Measurements from ENCODE around the gene CNNM3. TPM values are rescaled to one million over a fixed set of nuclear protein-coding genes. Genes with fewer than 3 reads are reported as not detected.
"Not testable (repeated sequence)": the region's sequence is repeated elsewhere in the genome, so short reads cannot be mapped to it uniquely, and the experiment has no call there.

Gene CNNM3
- total RNA-seq, 1 donor from 2014 or later, result 27.5 TPM

DNA sequence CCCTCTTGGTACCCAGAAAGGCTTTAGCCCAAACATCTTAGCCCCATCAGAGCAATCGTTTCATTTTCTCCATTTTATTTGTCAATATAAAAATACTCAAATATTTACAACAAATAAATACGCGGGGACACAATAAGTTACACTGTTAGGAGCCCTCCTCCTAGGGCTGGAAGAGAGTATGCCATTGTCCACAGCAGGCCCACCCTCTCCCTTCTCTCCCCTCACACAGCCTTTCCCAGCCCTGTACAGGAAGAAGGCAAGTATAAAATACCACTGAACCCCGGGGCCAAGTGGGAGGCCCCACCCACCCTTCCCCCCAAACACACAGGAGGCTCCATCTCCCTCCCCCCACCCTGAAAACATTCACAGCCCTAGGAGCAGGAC is 43.6 kb downstream of the CNNM3 start:
- H3K36me3 Mint-ChIP-seq, result peaks cover 13% of the 10 kb centered on the region
- H3K4me1 Mint-ChIP-seq, result peaks cover 31% of the 10 kb centered on the region
- no peaks in the 10 kb centered on the region for H3K27me3 Mint-ChIP-seq (ENCODE audit: low read depth)
- H3K27ac Mint-ChIP-seq, result peak overlapping the region; percentile 88
- no peak for DNase-seq (ENCODE audit: low spot score in 2 of 2, unreplicated experiment in 2 of 2)
- TF ChIP-seq, protein P1, sequence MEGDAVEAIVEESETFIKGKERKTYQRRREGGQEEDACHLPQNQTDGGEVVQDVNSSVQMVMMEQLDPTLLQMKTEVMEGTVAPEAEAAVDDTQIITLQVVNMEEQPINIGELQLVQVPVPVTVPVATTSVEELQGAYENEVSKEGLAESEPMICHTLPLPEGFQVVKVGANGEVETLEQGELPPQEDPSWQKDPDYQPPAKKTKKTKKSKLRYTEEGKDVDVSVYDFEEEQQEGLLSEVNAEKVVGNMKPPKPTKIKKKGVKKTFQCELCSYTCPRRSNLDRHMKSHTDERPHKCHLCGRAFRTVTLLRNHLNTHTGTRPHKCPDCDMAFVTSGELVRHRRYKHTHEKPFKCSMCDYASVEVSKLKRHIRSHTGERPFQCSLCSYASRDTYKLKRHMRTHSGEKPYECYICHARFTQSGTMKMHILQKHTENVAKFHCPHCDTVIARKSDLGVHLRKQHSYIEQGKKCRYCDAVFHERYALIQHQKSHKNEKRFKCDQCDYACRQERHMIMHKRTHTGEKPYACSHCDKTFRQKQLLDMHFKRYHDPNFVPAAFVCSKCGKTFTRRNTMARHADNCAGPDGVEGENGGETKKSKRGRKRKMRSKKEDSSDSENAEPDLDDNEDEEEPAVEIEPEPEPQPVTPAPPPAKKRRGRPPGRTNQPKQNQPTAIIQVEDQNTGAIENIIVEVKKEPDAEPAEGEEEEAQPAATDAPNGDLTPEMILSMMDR (IDR thresholded peaks at IDR 0.05; ENCODE audit: unreplicated experiment), result no peak
- peak overlapping the region; percentile 81 for H3K4me3 Mint-ChIP-seq
- H3K9me3 Mint-ChIP-seq, result no peaks in the 10 kb centered on the region

DNA sequence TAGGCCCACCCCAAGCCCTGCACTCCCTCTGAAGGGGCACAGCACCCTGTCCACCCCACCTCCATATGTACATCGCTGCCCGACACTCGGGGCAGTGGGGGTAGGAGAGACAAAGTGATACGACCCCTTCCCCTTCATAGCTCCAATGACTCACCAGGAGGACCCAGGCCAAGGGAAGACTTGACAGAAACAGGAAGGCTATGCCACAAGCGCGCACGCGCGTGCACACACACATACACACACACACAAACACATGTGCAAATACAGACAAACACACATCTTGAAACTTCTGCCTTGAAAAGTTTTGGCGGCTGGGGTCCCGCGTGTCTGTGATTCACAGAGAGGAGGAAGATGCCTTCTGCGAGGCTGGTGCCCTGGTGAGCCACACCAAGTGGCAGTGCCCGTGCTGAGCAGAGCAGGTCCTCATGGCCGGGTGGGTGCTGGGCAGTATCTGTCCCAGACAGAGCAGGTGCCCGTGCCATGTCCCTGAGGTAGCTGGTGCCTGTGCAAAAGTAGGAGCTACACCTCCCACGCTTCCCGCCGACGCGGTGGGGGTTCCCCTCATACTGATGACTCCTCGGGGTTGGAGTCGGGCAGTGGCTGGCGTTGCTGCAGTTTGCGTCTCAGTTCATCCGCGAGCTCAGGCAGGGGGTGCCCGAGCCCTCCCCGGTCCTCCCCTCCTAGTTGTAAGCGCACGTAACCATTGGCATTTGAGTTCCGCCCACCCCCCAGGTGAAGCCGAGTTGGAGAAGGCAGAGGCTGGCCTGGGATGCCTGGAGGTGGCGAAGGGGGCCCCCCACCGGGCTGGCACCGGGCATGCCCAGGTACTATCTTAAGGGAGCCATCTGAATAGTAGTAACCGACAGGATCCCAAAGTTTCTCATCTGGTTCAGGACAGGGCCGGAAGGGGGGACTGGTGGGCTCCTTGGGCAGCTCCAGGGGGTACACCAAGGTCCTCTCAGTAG is 44.3 kb downstream of the CNNM3 start:
- no peaks in the 10 kb centered on the region for H3K9me3 Mint-ChIP-seq
- H3K27ac Mint-ChIP-seq, result peak overlapping the region; percentile 66
- peaks cover 26% of the 10 kb centered on the region for H3K4me1 Mint-ChIP-seq
- H3K4me3 Mint-ChIP-seq, result no peak overlapping the region
- no peak for DNase-seq (ENCODE audit: low spot score in 2 of 2, unreplicated experiment in 2 of 2)
- peaks cover 13% of the 10 kb centered on the region for H3K36me3 Mint-ChIP-seq
- TF ChIP-seq, protein P1 (IDR thresholded peaks at IDR 0.05; ENCODE audit: unreplicated experiment), result no peak
- no peaks in the 10 kb centered on the region for H3K27me3 Mint-ChIP-seq (ENCODE audit: low read depth)

DNA sequence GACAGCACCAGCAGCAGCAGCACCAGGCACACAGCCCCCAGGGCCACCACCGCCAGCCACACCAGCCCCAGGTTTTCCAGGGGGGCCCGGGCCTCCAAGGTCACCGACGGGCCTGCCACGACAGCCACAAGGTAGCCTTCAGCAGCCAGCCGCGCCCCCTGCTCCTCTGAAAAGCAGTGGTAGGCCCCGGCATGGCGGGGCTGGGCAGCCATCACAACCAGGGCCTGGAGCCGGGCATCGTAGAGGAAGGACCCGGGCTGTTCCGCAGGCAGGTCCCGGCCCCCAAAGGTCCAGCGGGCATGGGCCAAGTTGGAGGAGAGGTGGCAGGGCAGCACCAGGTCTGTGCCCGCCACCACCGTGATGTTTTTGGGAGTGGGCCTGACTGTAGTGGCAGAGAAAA is 45.0 kb downstream of the CNNM3 start:
- DNase-seq (ENCODE audit: low spot score in 2 of 2, unreplicated experiment in 2 of 2), result no peak

DNA sequence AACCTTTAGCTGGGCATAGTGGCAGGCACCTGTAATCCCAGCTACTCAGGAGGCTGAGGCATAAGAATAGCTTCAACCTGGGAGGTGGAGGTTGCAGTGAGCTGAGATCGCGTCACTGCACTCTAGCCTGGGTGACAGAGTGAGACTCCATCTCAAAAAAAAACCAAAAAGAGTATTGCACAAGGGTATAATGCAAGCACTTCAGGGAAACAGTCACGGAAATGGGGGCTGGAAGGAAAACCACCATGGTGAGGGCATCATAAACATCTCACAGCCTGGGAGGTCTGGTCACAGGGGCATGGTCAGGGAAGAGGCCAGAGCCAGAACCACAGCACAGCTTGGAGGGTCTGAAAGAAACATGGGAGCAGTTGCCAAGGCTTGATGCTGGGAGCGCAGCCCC is 47.0 kb downstream of the CNNM3 start:
- not testable (repeated sequence) for H3K4me3 Mint-ChIP-seq; DNase-seq (ENCODE audit: low spot score in 2 of 2, unreplicated experiment in 2 of 2); H3K27ac Mint-ChIP-seq; H3K27me3 Mint-ChIP-seq (ENCODE audit: low read depth); H3K9me3 Mint-ChIP-seq
- Mint-ChIP-seq H3K4me1 (peaks cover 30% of the 10 kb centered on the region), H3K36me3 (peaks cover 19% of the 10 kb centered on the region)

More for the DNA sequence above, 45.0 kb downstream of the CNNM3 start:
- Mint-ChIP-seq H3K27me3 (ENCODE audit: low read depth) (no peaks in the 10 kb centered on the region), H3K4me1 (peaks cover 31% of the 10 kb centered on the region), H3K27ac (no peak overlapping the region), H3K4me3 (no peak overlapping the region), H3K9me3 (no peaks in the 10 kb centered on the region), H3K36me3 (peaks cover 17% of the 10 kb centered on the region)
- TF ChIP-seq, protein P1 (IDR thresholded peaks at IDR 0.05; ENCODE audit: unreplicated experiment), result no peak

DNA sequence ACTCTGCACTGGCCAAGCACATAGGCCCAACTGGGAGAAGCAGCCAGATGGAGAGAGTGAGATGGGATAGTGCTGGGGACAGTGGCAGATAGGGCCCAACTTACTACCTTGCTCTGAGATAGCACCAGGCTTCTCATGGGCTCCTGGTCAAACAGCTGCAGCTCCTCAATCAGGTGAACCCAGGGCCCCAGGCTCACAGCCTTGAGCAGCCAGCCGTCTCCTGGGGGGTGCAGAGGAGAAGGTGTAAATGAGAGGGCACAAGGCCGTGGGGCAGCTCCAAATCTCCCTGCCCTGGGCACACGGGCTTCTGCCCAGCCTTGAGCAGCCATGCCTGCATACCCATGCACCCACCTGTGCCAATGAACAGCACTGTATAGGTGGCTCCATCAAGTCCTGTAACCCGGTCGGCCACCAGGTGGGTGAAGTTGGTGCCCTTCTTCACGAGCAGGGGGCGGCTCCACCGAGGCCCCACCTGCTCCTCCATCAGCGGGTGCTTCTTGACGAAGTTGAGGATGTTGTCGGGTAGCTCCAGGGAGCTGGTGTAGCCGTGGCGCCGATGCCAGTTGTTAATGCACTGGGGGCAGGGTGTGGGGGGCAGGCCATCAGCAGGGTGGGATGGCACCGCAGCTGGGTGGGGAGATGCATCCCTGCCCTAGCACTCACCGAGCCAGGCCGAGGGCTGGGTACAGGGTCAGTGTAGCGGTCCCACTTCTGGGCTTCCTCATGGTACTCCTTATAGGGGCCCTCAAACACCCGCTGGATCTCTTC is 47.7 kb downstream of the CNNM3 start:
- peaks cover 29% of the 10 kb centered on the region for H3K4me1 Mint-ChIP-seq
- no peak for DNase-seq (ENCODE audit: low spot score in 2 of 2, unreplicated experiment in 2 of 2)
- TF ChIP-seq, protein P1 (IDR thresholded peaks at IDR 0.05; ENCODE audit: unreplicated experiment), result no peak
- H3K27ac Mint-ChIP-seq, result no peak overlapping the region
- no peaks in the 10 kb centered on the region for H3K9me3 Mint-ChIP-seq
- H3K36me3 Mint-ChIP-seq, result peaks cover 19% of the 10 kb centered on the region
- H3K4me3 Mint-ChIP-seq, result no peak overlapping the region
- H3K27me3 Mint-ChIP-seq (ENCODE audit: low read depth), result no peaks in the 10 kb centered on the region

Data from mesothelial cell of epicardium (in vitro differentiated cells).